Stimulated activated CD4-positive, alpha-beta T cell treated with anti-CD3 and anti-CD28 coated beads, Interleukin-12 subunit alpha, Interleukin-12 subunit beta, amount 100 ng/mL, for 4 hours (primary cell): ENCODE data around the gene IFI27.

Source experiments
- DNase-seq: peaks from one replicate; pipeline ENCODE4 v3.0.0-alpha.2; 2020

Gene IFI27

DNA sequence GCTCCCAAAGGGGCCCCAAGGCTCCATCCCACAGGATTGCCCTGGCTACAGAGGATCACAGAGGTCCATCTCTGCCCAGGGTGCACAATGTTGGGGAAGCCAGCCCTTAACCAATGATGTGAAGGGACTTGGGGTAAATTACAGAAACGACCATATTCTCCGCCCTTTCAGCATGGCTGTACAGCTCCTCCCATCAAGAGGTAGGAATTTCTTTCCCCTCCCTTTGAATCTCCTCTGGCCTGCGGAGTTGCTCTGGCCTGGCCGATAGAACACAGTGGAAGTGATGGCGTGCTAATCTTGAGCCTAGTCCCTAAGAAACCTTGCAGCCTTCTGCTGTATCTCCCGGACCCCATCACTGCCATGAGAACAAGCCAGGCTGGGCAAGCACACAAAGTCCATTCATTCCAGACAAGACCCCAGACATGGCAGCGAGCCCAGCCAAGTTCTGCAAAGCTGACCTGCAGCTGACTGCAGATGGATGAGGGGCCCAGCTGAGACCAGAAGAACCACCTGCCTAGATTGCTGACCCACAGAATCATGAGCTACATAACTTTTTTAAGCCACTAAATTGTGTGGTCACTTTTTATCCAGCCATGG lies 6.9 kb upstream of the IFI27 start:
- DNase-seq: no peak

DNA sequence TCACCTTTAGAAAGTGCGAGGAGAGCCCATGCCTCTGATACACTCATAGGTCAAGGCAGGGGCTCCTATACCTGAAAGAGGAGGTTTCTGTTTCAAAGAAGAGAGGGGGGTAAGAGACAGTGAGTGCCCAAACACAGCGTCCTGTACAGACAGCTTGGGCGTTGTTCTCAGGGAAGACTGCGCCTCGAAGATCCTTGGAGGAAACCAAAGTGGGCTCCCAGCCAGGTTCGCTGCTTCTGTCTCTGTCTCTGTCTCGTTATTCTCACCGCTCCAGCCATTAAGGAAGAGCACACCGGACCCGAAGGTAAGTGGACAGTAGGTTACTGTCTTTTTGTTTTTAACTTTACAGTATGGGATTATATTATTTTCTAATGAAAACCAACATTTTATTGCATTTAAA lies 5.8 kb upstream of the IFI27 start:
- DNase-seq: no peak

DNA sequence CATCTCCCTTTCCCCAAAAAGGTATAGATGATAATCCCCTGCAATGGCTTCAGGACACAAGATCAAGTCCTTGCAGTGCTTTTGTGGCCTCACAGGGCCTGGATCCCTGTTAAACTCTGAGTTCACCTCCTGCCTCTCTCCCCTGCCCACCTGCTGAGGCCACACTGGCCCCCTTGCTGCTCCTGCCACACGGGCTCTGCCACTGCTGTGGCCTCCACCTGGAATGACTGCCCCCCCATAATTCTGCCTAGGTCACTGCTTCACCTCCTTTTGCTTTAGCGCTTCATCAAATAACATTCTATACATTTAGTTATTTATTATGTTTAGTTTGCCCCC lies 653 bp upstream of the IFI27 start:
- no peak for DNase-seq

DNA sequence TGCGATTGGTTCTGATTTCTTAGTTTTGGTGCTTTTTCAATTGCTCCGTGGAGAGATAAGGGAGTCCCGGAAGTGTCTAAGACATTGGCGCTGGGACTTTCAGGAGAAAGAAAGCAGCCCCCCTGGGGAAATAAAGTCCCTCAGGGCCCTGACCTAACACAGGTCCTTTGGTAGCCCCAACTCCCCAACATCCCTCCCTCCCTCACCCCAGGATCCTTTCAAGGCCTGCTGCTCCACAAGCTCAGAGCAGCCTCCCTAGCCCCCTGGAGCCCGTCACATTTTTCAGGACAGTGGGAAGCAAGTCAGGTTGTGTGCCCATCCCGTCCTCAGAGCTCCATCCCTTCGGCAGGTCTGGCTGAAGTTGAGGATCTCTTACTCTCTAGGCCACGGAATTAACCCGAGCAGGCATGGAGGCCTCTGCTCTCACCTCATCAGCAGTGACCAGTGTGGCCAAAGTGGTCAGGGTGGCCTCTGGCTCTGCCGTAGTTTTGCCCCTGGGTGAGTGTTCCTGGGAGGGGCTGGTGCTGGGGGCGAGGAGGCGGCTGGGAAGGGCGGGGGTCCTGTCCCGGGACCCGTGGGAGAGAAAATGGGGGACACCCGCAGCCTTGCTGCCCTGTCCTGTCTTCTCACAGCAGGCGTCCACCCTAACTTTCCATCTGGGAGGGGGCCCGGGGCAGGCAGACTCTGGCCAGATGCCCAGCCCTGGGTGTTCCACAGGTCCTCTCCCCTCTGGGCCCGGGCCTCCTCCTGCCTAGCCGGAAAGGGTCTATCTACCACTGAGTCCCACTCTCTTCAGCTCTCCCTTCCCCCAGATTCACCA lies 950 bp downstream of the IFI27 start:
- no peak for DNase-seq

DNA sequence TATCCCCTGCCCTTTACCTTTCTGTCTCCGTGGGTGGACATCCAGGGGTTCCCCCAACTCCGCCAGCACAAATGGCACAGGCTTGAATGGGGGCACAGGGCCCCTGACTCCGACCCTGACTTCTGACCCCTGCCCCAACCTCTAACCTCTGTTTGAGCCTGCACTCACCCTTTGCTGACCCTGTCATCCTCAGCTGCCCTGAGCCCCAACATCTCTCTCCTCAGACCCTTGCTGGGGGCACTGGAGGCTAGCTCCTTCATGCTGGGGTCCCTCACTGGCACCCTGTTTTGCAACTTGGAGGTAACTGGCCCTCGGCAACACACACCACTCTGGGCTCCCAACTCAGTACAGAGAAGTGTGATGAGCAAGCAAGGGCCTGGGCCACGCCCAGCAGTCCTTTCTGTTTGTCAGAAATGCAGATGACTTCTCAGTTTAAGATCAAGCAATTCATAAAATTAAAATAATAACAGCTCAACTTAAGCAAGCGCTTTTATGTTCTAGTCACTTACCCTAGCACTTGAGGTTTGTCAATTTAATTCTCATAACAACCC lies 2.1 kb downstream of the IFI27 start:
- no peak for DNase-seq

DNA sequence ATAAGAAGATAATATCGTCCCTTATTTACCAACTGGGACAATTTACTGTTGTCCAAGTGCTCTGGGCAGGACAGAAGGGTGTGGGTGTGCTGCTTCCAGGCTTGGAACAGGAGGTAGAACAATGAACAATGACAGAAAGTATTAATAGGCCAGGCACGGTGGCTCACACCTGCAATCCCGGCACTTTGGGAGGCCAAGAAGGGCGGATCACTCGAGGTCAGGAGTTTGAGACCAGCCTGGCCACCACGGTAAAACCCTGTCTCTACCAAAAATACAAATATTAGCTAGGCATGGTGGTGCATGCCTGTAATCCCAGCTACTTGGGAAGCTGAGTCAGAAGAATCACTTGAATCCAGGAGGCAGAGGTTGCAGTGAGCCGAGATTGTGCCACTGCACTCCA lies 2.5 kb downstream of the IFI27 start:
- DNase-seq: no peak

DNA sequence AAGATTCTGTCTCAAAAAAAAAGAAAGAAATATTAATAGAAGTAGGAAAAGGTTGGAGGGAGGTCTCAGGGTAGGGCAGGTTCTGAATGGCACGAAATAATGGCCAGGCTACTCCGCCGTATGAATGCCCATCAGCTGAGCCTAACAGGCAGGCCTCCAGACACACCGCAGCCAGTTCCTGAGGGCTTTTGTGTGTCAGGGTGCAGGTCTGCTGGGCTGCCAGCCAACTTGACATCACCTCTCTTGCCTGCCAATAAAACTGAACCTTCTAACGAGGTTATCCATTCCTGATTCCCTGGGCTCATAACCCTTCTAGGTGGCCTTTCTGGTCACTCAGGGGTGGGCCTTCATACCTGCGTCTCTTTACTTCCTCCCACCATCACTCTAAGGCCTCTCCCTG lies 3.0 kb downstream of the IFI27 start:
- no peak for DNase-seq

DNA sequence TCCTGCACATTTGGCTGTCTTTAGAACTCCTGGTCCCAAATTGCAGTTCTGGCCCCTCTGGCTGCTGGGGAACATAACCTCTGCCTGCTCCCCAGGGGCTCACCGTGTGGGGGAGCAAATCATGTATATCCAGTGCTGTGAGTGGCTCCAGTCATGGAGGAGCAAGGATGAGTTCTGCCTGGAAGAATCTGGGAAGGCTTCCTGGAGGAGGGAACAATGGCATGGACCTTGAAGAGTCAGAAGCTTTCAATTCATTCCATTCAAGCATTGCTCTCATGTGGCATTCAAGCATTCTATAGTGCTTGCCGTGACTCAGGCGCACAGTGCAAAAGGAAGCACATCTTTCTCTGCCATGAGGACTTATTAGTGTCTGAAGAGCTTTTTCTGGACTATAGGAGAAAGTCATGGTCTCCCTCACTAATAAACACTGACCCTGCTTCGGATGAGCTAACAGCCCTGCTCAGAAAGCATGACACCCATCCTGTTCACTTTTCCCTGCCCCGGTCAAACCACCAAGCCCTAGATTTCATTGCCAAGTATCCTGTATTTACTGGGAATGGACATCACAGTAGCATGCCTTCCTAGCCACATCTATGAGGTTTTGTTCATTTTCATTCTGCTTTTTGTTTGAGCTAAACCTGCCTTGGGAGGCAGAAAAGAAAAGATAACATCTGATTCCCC lies 3.5 kb downstream of the IFI27 start:
- DNase-seq: no peak

DNA sequence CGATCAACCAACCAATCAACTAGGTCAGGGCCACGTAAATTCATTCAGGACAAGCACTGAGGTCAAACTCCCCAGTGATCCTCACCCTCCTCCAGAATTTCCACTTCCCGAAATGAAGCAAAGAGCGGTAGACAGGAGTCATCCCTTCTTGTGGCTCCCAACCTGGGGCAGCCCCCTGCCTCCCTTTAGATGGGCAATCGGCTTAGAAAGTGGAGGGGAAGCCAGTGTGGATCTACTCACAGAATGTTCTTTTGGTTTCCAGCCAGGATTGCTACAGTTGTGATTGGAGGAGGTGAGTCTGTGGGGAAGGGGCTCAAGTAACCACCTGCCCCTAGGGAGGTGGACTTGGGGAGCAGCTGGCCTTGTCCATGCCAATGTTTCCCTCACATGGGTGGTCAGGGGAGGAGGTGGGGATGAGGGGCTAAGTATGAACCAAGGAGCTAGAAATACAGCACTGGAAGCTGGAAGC lies 4.1 kb downstream of the IFI27 start:
- DNase-seq: no peak

DNA sequence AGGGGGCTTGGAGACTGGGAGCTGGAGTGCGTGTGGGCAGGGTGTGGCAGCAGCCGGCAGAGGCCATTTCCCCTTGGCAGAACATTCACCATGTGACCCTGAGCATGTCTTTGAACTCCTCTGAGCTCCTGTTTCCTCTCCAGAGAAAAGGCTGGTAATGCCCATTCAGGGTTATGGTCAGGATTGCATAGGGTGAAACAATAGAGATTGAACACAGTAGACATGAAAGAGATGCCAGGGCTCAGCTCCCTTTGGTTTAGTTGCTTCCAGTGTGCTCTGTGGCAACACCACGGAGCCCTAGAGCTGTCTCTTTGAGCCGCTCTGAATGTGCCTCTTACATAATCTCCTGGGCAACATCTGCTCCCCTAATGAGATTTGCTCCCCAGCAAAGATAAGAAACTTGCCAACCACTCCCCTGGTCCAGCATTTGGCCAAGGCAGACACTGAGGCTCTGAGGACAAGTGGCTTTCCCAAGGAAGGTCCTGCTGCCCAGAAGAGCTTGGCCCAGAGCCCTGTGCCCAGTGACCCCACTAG lies 4.6 kb downstream of the IFI27 start:
- DNase-seq: no peak

DNA sequence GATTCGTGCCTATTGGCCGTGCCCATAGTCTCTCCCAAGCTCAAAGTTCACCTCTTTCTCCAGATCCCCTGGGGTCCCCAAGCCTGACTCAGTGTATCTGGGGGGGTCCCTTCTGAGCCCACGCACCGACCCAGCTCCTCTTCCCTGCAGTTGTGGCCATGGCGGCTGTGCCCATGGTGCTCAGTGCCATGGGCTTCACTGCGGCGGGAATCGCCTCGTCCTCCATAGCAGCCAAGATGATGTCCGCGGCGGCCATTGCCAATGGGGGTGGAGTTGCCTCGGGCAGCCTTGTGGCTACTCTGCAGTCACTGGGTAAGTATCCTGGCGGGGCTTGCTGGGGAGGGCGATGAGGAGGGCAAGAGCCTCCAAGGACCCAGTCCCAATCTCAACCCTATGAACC lies 5.1 kb downstream of the IFI27 start:
- no peak for DNase-seq

DNA sequence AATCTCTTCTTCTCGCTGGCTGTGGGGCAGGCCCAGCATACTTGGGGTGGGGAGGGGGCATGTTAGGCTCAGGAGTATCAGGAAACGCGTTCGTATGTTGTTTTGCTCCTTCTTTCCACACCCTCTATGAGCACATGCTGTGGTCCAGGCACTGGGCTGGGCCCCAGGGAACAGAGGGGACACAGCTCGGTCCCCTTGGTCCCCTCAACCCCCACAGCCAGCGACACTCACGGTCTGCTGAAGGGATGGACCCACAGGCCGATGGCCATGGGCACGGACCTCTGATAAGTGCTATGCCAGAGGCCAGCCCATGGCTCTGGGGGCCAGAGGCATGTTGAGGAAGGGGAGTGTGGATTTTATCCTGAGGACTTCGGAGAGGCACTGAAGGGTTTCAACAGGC lies 6.2 kb downstream of the IFI27 start:
- no peak for DNase-seq

DNA sequence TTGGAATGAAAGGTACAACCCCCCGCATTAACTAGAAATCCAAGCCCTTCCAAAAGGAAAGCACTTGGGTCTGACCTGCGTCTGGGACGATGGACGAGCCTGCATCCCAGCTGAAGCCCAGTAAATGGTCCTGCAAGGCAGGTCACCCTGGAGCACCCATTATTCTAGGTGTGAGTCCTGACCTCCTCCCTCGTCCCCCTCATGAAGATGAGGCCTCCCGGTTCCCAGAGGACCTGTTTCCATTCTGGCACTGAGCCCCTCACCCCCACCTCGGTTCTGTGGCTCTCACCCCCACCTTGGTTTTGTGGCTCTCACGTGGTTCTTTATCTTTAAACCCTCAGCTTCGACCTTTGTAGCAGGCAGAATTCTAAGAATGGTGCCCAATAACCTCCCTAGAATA lies 7.3 kb downstream of the IFI27 start:
- DNase-seq: no peak

DNA sequence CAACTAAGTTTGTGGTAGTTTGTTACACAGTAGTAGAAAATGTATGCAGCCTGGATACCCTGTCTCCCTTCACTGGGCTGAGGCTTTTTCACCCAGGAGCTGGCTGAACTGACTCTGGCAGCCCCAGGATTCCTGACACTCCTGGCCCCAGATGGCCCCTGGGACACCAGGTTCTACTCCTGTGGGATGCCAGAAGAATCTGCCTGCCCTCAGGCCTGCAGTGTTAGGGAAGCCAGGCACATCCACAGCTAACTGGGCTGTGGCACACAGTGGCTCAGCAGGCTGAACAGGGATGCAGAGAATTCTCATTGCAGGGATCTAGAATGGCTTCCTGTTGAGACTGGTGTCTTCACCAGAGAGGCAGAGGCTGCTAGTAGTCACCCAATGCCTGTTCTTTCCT lies 8.5 kb downstream of the IFI27 start:
- no peak for DNase-seq

DNA sequence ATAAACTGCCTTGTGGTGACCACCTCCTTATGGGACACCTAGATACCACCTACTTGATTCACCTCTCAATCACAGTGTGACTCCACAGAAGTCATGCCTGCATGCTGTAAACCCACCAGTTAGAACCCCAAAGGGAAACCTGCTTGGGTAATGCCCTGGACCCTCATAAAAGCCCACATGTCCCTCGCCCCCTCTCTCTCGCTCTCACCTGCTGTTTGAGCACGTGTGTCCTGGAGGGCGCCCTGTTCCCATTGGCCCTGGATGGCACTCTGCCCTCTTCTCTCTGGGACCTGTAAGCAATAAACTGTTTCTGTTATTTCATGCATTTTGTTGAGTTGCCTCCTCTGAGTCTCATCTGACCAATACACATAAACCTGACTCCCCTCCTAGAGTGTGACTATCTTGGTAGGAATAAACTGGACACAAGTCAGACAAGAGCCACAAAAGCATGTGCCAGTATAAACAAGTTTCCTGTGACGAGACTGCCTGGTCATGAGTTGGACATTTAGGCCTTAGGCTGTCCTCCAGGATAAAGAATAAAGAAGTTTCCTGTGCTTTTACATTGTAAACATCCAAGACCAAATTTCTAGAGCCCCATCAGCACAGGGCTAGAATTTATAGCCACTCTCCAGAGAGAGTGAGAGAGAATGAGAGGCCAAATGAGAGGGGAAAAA lies 10.3 kb downstream of the IFI27 start:
- no peak for DNase-seq

DNA sequence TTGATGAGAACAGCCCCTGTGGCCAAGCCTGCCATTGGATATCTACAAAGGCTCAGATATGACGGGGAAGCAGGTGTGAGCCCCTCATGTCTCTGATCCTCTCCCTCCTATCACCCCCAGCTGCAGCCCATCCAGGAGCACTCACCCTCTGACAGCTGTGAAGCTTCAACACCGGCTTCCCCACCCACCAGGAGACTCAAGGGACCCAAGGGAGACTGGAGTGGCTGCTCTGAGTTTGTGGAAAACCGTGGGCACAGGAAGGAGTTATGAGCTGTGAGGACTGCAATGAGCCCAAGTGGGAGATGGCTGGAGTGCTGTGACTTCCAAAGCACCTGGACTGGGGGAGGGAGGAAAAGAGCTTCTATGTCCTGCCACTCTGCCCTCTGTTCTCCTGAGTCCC lies 10.9 kb downstream of the IFI27 start:
- DNase-seq: no peak

DNA sequence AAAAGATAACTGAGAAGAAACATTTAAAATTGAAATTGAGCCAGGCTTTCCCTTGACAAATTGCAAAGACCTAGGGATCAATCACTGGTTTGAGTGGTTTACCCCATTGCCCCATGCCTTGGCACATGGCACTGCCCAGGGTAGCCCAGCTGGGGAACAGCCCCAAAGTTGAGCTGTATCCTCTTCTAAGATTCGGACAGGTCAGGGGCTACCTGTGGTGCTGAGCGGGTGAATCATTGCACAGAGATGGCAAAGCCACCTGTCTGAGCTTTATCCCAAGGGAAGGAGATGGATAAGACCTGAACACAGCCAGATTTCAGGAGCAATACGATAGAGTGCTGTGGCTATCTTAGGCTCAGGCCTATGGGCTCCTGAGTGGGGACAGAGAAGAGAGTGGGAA lies 11.9 kb downstream of the IFI27 start:
- DNase-seq: no peak

DNA sequence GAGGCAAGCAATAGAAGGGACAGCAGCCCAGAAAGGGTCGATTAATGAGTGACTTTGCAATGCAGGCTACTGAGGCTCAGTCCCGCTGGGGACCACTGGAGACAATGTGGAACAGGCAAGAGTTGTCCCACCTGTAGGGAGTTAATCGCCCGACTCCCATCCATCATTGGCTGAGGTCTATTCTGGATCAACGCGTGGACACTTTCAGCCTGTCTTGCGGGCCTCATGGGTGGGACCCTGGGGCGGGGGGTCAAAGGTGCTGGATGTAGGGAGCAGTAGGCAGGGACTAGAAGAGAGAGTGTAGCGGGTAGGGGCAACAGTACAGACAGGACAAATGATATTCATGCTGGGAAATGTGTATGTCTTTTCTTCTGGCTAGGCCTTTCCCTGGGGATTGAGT lies 12.8 kb downstream of the IFI27 start:
- no peak for DNase-seq

DNA sequence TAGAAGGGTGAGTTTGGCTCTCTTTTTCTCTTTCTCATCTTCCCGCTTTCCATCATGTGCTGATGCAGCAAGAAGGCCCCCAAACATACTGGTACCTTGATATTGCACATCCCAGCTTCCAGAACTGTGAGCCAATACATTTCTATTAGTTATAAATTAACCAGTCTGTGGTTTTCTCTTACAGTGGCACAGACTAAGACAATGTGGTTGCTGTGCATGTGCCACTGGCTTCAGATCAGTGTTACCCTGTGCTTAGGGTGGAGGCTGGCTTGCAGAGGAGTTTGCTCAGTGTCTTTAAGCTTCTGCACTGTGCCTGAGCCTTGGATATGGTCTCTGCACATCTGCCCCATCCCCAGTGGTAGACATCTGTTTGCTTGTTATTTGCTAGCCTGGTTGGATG lies 13.3 kb downstream of the IFI27 start:
- no peak for DNase-seq

DNA sequence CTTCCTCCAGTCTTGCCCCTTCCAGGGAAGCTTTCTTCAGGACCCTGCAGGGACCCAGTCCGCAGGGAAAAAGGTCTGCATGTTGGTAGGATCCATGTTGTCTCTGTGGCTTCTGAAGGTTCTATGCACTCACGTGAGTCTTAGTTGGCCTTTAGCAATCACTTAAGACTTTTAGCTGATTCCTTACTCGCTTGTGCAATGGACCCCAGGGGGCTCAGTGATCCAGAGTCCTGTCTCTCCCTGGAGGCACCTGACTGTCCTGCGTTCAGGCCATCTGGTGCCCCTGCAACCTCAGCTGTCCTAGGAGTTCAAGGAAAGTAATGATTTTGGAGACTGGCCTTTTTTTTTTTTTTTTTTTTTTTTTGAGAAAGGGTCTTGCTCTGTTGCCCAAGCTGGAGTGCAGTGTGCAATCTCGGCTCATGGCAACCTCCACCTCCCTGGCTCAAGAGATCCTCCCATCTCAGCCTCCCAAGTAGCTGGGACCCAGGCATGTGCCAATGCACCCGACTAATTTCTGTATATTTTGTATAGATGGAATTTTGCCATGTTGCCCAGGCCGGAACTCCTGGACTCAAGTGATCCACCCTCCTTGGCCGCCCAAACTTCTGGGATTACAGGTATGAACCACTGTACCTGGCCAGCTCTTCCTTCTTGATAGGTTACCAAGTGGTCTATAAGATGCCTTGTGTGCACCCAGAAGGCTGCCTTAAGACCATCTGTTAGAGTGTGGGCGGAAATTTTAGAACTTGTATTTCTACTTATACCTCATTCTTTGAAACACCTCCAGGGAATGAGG lies 14.2 kb downstream of the IFI27 start:
- DNase-seq: no peak

DNA sequence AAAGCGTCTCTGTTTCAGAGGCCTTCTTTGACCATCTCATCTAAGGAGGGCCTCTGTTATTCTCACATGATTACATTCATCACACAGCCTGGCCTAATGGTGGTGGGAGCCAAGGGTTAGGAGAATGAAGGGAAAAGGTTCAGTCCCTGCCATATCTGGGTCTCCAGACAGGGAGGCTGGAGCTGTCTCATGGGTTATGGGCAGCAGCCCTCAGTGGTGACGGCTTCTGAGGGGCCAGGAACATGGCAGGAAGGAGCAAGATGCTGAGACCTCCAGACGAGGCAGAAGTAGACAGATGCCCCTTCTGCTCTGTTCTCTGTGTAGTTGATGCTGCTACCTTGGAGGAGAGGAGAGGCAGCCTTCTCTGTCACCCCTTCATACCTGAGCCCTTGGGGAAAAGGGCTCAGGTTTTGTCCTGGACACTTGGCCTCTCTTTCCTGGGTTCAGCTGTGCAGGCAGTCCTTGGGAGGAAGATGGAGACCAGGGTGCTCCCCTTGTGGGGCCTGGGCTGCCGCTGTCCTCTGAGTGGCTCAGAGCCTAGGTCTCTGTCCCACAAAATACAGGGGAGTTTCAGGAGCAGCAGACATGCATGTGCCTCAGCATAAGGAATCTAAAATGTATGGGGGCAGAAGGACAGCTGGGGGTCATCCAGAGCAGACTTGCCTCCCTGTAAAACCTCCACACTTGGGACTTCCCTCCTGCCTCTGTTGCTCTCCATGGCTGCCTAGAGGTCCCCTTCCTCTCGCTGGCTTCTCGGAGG lies 15.3 kb downstream of the IFI27 start:
- no peak for DNase-seq

DNA sequence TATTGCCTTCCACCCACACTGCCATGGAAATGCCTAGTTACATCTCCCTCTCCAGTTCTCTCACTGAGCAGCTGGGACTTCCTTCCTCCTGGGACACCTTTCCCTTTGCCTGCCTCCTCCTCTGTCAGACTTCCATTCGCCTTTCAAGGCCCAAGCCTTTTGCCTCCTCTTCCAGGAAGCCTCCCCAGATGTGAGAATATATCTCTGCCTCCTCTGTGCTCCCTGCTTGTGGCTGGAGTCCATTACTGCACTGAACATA lies 15.8 kb downstream of the IFI27 start:
- no peak for DNase-seq
